GM23338 (cell line): ENCODE results near the gene UQCRFS1. TPM values are rescaled to one million over a fixed set of nuclear protein-coding genes. Genes with fewer than 3 reads are reported as not detected.

ENCODE experiments used
- ATAC-seq: fragments of 200-7000 bp; cut with Tn5 transposase; 3 replicates; pipeline ENCODE4 v1.9.1; 2020
- DNase-seq: peaks from one replicate; pipeline ENCODE4 v3.0.0-alpha.2; 2015; ENCODE audit warnings: low spot score
- H2AFZ ChIP-seq: fragments of 200-600 bp; sonication (generic); 2 replicates; pipeline ENCODE4 v1.8.0; 2016; ENCODE audit warnings: antibody characterized with exemption, mild to moderate bottlenecking, moderate library complexity
- H3F3A ChIP-seq: fragments of 200-600 bp; sonication (generic); replicated peaks from 2 replicates; pipeline ENCODE4 v1.8.0; 2017; ENCODE audit warnings: antibody characterized with exemption, mixed run types, low read depth
- H3K27ac ChIP-seq: fragments of 200-600 bp; sonication (generic); 2 replicates; pipeline ENCODE4 v1.6.1; 2016; ENCODE audit warnings: low read depth
- H3K27me3 ChIP-seq: fragments of 200-600 bp; sonication (generic); 2 replicates; pipeline ENCODE4 v1.8.0; 2016; ENCODE audit warnings: mild to moderate bottlenecking, mixed run types, moderate library complexity; ENCODE audit not compliant: insufficient read depth
- H3K36me3 ChIP-seq: fragments of 200-600 bp; sonication (generic); 2 replicates; pipeline ENCODE4 v1.8.0; 2016; ENCODE audit warnings: mild to moderate bottlenecking; ENCODE audit not compliant: insufficient read depth
- H3K4me1 ChIP-seq: fragments of 200-600 bp; sonication (generic); 2 replicates; pipeline ENCODE4 v1.8.0; 2016; ENCODE audit warnings: mild to moderate bottlenecking, moderate library complexity; ENCODE audit not compliant: insufficient read depth
- H3K4me2 ChIP-seq: fragments of 200-600 bp; sonication (generic); 2 replicates; pipeline ENCODE4 v1.7.1; 2017; ENCODE audit warnings: mixed run types
- H3K4me3 ChIP-seq: fragments of 200-600 bp; sonication (generic); 2 replicates; pipeline ENCODE4 v1.6.1; 2016; ENCODE audit warnings: mixed run types
- H3K79me2 ChIP-seq: fragments of 200-600 bp; sonication (generic); replicated peaks from 2 replicates; pipeline ENCODE4 v1.8.0; 2017; ENCODE audit warnings: mild to moderate bottlenecking; ENCODE audit not compliant: insufficient read depth
- H3K9me2 ChIP-seq: fragments of 200-600 bp; sonication (generic); 2 replicates; pipeline ENCODE4 v1.8.0; 2017; ENCODE audit not compliant: insufficient read depth
- H4K20me1 ChIP-seq: fragments of 200-600 bp; sonication (generic); replicated peaks from 2 replicates; pipeline ENCODE4 v1.8.0; 2017; ENCODE audit warnings: mild to moderate bottlenecking; ENCODE audit not compliant: insufficient read depth
- H3K27ac Mint-ChIP-seq: 2 replicates; pipeline ENCODE4 v1.8.0; 2020; ENCODE audit warnings: inconsistent platforms, mild to moderate bottlenecking, moderate library complexity, mixed read lengths
- H3K27me3 Mint-ChIP-seq: 3 replicates; pipeline ENCODE4 v1.8.0; 2022; ENCODE audit warnings: low read depth, mild to moderate bottlenecking, moderate library complexity, mixed read lengths, inconsistent platforms; ENCODE audit not compliant: insufficient read depth, poor library complexity
- H3K36me3 Mint-ChIP-seq: 3 replicates; pipeline ENCODE4 v1.8.0; 2021; ENCODE audit warnings: low read depth, mild to moderate bottlenecking, inconsistent platforms, moderate library complexity, mixed read lengths
- H3K4me1 Mint-ChIP-seq: 3 replicates; pipeline ENCODE4 v1.8.0; 2020; ENCODE audit warnings: mild to moderate bottlenecking, inconsistent platforms, mixed read lengths
- H3K4me3 Mint-ChIP-seq: 3 replicates; pipeline ENCODE4 v1.8.0; 2021; ENCODE audit warnings: moderate library complexity, mild to moderate bottlenecking, inconsistent platforms, mixed read lengths
- H3K9me3 Mint-ChIP-seq: 3 replicates; pipeline ENCODE4 v1.8.0; 2020; ENCODE audit warnings: moderate library complexity, mild to moderate bottlenecking, inconsistent platforms, mixed read lengths
- CREB1 ChIP-seq: fragments of 250-450 bp; sonication (Bioruptor Pico); IDR thresholded peaks from 2 replicates; pipeline ENCODE4 v1.5.0; 2020; ENCODE audit warnings: low read depth, mild to moderate bottlenecking, moderate library complexity
- EZH2 ChIP-seq: fragments of 200-600 bp; sonication (generic); IDR thresholded peaks from one replicate; pipeline ENCODE4 v1.8.0; 2017; ENCODE audit warnings: antibody characterized with exemption, mild to moderate bottlenecking, low read depth; ENCODE audit not compliant: unreplicated experiment
- EZH2phosphoT487 ChIP-seq: fragments of 200-600 bp; sonication (generic); IDR thresholded peaks from one replicate; pipeline ENCODE4 v1.8.1; 2018; ENCODE audit warnings: antibody characterized with exemption; ENCODE audit not compliant: unreplicated experiment
- JUNB ChIP-seq: IDR thresholded peaks from one replicate; pipeline ENCODE4 v1.6.1; 2016; ENCODE audit warnings: antibody characterized with exemption; ENCODE audit not compliant: unreplicated experiment
- NANOG ChIP-seq: IDR thresholded peaks from 2 replicates; pipeline ENCODE4 v1.6.1; 2016; ENCODE audit warnings: antibody characterized with exemption, borderline replicate concordance
- POLR2AphosphoS5 ChIP-seq: IDR thresholded peaks from 2 replicates; pipeline ENCODE4 v1.6.1; 2016; ENCODE audit warnings: antibody characterized with exemption, low read depth
- STAT1 ChIP-seq: IDR thresholded peaks from one replicate; pipeline ENCODE4 v1.6.1; 2016; ENCODE audit warnings: antibody characterized with exemption; ENCODE audit not compliant: unreplicated experiment
- ZNF114 ChIP-seq: fragments of 250-450 bp; sonication (Bioruptor Pico); IDR thresholded peaks from 2 replicates; pipeline ENCODE4 v1.5.0; 2020; ENCODE audit warnings: mild to moderate bottlenecking, moderate library complexity
- ZNF331 ChIP-seq: fragments of 250-450 bp; sonication (Bioruptor Pico); IDR thresholded peaks from 2 replicates; pipeline ENCODE4 v1.5.0; 2020; ENCODE audit warnings: low read depth, mild to moderate bottlenecking, moderate library complexity
- polyA plus RNA-seq: library from polyadenylated mRNA; unstranded; fragments of >200 nt; fragmentation: Nextera tagmentation; extraction: Ambion mirVana; gene quantifications from 2 replicates; pipeline ENCODE4 v1.2.1, GENCODE V29; 2016
- total RNA-seq: library from RNA; depleted of rRNA; stranded (reverse); fragments of >200 nt; shearing (Covaris generic); gene quantifications from 2 replicates; pipeline ENCODE4 v1.2.3, GENCODE V29; 2014
- TF ChIP-seq, protein P1 (sequence below): IDR thresholded peaks from one replicate; pipeline ENCODE4 v1.6.1; 2018; ENCODE audit warnings: antibody characterized with exemption; ENCODE audit not compliant: unreplicated experiment
- TF ChIP-seq, protein P2 (sequence below), 2 experiments: fragments of 200-600 bp in 1 of 2; sonication (generic) in 1 of 2; conservative IDR thresholded peaks; 2 replicates each; pipeline versions ENCODE4 v1.5.1 to v1.6.1; 2016 to 2017; ENCODE audit warnings: antibody characterized with exemption in 2 of 2, low read depth in 2 of 2, mild to moderate bottlenecking in 2 of 2, moderate library complexity in 1 of 2
- TF ChIP-seq, protein P3 (sequence below): fragments of 250-450 bp; sonication (Bioruptor Pico); IDR thresholded peaks from 2 replicates; pipeline ENCODE4 v1.5.0; 2020; ENCODE audit warnings: mild to moderate bottlenecking, moderate library complexity
- TF ChIP-seq, protein P4 (sequence below): IDR thresholded peaks from 2 replicates; pipeline ENCODE4 v1.6.1; 2016; ENCODE audit warnings: antibody characterized with exemption

Gene UQCRFS1
- total and polyA plus RNA-seq, 2 experiments from 2014 or later: 49.4 to 57.6 TPM

DNA sequence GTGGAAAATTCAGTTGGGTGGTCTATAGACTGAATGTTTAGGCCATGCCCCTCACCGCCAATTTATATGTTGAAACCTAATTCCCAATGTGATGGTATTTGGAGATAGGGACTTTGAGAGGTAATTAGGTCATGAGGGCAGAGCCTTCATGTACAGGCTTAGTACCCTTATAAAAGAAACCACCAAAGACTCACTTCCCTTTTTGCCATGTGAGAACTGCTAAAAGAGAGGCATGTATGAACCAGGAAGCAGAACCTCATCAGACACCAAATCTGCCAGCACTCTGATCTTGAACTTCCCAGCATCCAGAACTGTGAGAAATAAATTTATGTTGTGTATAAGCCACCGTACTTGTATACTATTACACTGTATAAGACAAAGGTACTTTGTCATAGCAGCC is 40.6 kb downstream of the UQCRFS1 start:
- ATAC-seq: no peak

More for the DNA sequence above, 40.6 kb downstream of the UQCRFS1 start:
- no peak overlapping the region for H3K4me2 ChIP-seq
- TF ChIP-seq CREB1 (CRISPR knock-in tag) (no peak), EZH2phosphoT487 (no peak), ZNF114 (no peak), POLR2AphosphoS5 (no peak), EZH2 (no peak), ZNF331 (CRISPR knock-in tag) (no peak), JUNB (no peak), NANOG (no peak), STAT1 (no peak)
- TF ChIP-seq, protein P1, sequence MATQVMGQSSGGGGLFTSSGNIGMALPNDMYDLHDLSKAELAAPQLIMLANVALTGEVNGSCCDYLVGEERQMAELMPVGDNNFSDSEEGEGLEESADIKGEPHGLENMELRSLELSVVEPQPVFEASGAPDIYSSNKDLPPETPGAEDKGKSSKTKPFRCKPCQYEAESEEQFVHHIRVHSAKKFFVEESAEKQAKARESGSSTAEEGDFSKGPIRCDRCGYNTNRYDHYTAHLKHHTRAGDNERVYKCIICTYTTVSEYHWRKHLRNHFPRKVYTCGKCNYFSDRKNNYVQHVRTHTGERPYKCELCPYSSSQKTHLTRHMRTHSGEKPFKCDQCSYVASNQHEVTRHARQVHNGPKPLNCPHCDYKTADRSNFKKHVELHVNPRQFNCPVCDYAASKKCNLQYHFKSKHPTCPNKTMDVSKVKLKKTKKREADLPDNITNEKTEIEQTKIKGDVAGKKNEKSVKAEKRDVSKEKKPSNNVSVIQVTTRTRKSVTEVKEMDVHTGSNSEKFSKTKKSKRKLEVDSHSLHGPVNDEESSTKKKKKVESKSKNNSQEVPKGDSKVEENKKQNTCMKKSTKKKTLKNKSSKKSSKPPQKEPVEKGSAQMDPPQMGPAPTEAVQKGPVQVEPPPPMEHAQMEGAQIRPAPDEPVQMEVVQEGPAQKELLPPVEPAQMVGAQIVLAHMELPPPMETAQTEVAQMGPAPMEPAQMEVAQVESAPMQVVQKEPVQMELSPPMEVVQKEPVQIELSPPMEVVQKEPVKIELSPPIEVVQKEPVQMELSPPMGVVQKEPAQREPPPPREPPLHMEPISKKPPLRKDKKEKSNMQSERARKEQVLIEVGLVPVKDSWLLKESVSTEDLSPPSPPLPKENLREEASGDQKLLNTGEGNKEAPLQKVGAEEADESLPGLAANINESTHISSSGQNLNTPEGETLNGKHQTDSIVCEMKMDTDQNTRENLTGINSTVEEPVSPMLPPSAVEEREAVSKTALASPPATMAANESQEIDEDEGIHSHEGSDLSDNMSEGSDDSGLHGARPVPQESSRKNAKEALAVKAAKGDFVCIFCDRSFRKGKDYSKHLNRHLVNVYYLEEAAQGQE: no peak
- TF ChIP-seq, protein P2, sequence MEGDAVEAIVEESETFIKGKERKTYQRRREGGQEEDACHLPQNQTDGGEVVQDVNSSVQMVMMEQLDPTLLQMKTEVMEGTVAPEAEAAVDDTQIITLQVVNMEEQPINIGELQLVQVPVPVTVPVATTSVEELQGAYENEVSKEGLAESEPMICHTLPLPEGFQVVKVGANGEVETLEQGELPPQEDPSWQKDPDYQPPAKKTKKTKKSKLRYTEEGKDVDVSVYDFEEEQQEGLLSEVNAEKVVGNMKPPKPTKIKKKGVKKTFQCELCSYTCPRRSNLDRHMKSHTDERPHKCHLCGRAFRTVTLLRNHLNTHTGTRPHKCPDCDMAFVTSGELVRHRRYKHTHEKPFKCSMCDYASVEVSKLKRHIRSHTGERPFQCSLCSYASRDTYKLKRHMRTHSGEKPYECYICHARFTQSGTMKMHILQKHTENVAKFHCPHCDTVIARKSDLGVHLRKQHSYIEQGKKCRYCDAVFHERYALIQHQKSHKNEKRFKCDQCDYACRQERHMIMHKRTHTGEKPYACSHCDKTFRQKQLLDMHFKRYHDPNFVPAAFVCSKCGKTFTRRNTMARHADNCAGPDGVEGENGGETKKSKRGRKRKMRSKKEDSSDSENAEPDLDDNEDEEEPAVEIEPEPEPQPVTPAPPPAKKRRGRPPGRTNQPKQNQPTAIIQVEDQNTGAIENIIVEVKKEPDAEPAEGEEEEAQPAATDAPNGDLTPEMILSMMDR (conservative IDR thresholded peaks at IDR 0.05; ENCODE audit: low read depth in 2 of 2): no peak
- TF ChIP-seq, protein P3, sequence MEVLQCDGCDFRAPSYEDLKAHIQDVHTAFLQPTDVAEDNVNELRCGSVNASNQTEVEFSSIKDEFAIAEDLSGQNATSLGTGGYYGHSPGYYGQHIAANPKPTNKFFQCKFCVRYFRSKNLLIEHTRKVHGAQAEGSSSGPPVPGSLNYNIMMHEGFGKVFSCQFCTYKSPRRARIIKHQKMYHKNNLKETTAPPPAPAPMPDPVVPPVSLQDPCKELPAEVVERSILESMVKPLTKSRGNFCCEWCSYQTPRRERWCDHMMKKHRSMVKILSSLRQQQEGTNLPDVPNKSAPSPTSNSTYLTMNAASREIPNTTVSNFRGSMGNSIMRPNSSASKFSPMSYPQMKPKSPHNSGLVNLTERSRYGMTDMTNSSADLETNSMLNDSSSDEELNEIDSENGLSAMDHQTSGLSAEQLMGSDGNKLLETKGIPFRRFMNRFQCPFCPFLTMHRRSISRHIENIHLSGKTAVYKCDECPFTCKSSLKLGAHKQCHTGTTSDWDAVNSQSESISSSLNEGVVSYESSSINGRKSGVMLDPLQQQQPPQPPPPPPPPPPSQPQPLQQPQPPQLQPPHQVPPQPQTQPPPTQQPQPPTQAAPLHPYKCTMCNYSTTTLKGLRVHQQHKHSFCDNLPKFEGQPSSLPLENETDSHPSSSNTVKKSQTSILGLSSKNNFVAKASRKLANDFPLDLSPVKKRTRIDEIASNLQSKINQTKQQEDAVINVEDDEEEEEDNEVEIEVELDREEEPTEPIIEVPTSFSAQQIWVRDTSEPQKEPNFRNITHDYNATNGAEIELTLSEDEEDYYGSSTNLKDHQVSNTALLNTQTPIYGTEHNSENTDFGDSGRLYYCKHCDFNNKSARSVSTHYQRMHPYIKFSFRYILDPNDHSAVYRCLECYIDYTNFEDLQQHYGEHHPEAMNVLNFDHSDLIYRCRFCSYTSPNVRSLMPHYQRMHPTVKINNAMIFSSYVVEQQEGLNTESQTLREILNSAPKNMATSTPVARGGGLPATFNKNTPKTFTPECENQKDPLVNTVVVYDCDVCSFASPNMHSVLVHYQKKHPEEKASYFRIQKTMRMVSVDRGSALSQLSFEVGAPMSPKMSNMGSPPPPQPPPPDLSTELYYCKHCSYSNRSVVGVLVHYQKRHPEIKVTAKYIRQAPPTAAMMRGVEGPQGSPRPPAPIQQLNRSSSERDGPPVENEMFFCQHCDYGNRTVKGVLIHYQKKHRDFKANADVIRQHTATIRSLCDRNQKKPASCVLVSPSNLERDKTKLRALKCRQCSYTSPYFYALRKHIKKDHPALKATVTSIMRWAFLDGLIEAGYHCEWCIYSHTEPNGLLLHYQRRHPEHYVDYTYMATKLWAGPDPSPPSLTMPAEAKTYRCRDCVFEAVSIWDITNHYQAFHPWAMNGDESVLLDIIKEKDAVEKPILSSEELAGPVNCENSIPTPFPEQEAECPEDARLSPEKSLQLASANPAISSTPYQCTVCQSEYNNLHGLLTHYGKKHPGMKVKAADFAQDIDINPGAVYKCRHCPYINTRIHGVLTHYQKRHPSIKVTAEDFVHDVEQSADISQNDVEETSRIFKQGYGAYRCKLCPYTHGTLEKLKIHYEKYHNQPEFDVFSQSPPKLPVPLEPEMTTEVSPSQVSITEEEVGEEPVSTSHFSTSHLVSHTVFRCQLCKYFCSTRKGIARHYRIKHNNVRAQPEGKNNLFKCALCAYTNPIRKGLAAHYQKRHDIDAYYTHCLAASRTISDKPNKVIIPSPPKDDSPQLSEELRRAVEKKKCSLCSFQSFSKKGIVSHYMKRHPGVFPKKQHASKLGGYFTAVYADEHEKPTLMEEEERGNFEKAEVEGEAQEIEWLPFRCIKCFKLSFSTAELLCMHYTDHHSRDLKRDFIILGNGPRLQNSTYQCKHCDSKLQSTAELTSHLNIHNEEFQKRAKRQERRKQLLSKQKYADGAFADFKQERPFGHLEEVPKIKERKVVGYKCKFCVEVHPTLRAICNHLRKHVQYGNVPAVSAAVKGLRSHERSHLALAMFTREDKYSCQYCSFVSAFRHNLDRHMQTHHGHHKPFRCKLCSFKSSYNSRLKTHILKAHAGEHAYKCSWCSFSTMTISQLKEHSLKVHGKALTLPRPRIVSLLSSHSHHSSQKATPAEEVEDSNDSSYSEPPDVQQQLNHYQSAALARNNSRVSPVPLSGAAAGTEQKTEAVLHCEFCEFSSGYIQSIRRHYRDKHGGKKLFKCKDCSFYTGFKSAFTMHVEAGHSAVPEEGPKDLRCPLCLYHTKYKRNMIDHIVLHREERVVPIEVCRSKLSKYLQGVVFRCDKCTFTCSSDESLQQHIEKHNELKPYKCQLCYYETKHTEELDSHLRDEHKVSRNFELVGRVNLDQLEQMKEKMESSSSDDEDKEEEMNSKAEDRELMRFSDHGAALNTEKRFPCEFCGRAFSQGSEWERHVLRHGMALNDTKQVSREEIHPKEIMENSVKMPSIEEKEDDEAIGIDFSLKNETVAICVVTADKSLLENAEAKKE (CRISPR knock-in tag): no peak
- TF ChIP-seq, protein P4, sequence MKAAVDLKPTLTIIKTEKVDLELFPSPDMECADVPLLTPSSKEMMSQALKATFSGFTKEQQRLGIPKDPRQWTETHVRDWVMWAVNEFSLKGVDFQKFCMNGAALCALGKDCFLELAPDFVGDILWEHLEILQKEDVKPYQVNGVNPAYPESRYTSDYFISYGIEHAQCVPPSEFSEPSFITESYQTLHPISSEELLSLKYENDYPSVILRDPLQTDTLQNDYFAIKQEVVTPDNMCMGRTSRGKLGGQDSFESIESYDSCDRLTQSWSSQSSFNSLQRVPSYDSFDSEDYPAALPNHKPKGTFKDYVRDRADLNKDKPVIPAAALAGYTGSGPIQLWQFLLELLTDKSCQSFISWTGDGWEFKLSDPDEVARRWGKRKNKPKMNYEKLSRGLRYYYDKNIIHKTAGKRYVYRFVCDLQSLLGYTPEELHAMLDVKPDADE: no peak
- DNase-seq: no peak
- no peak overlapping the region for H2AFZ ChIP-seq
- peaks cover 32% of the 10 kb centered on the region for H3K9me3 Mint-ChIP-seq
- no peak overlapping the region for H3K27ac ChIP-seq
- H3K79me2 ChIP-seq: no peaks in the 10 kb centered on the region
- no peaks in the 10 kb centered on the region for H3K27me3 Mint-ChIP-seq
- H3K4me3 Mint-ChIP-seq: no peak overlapping the region
- no peaks in the 10 kb centered on the region for H3K4me1 Mint-ChIP-seq
- H3K36me3 ChIP-seq: no peaks in the 10 kb centered on the region
- no peaks in the 10 kb centered on the region for H3K4me1 ChIP-seq
- peaks cover 5% of the 10 kb centered on the region; the same call in 2 of the 3 replicates for H3K36me3 Mint-ChIP-seq
- no peaks in the 10 kb centered on the region for H4K20me1 ChIP-seq
- no peak overlapping the region for H3K4me3 ChIP-seq
- H3K27ac Mint-ChIP-seq: no peak overlapping the region
- no peaks in the 10 kb centered on the region for H3F3A ChIP-seq
- H3K27me3 ChIP-seq: no peaks in the 10 kb centered on the region
- no peaks in the 10 kb centered on the region for H3K9me2 ChIP-seq
